ENCODE data around the gene SCNN1G. TPM values are rescaled to one million over a fixed set of nuclear protein-coding genes. Genes with fewer than 3 reads are reported as not detected.

The SCNN1G gene
- total RNA-seq, 1 experiment from 2014 or later = not detected

DNA sequence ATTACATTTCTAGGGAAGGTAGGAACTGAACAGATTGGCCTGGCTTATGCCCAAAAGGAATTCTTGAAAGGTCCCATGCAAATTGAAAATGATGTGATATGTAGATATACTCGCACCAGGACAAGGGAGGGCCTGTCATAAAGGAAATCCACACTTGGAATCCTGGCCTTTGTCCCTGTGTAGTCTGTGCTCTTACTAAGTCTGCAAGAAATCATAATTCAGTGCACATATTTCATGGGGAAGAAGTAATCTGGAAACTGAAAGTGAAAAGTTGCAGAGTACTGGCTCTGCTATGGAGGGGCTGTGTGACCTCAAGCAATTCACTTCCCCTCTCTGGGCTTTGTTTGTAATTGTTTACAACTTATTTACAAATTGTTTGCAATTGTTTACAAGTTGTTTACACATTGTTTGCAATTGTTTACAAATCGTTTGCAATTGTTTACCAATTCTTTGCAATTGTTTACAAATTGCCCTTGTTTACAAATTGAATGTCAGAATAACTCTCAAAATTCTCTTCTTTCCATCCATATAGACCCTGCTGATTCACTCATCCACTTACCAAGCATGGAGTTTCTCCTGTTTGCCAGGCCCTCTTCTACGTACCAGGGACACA, 12.9 kb downstream of the SCNN1G start:
- Histone ChIP-seq H3K9me2 (ENCODE audit: insufficient read depth) (no peaks in the 10 kb centered on the region), H3K9me3 (ENCODE audit: control insufficient read depth in 1 of 2, insufficient read depth in 1 of 2, low read depth in 1 of 2, low read length in 2 of 2) (no peaks in the 10 kb centered on the region), H3K4me1 (ENCODE audit: control insufficient read depth in 1 of 2, insufficient read depth in 2 of 2, low read length in 2 of 2) (no peaks in the 10 kb centered on the region), H3K27me3 (ENCODE audit: insufficient read depth, low read length) (peaks cover 42% of the 10 kb centered on the region), H2AFZ (ENCODE audit: low read depth, low read length, poor library complexity, severe bottlenecking) (no peak overlapping the region), H3K79me2 (ENCODE audit: insufficient read depth, low read length) (no peaks in the 10 kb centered on the region), H3K4me3 (replicated peaks in 1 of 2; ENCODE audit: low read depth in 1 of 2, low read length in 2 of 2) (no peak overlapping the region), H3K27ac (ENCODE audit: low read depth, low read length) (no peak overlapping the region), H3K4me2 (ENCODE audit: low read length) (no peak overlapping the region), H3K36me3 (ENCODE audit: control insufficient read depth in 1 of 2, insufficient read depth in 2 of 2, low read length in 2 of 2) (no peaks in the 10 kb centered on the region), H3K9ac (ENCODE audit: low read length) (no peak overlapping the region), H4K20me1 (ENCODE audit: insufficient read depth) (no peaks in the 10 kb centered on the region)
- DNase-seq (ENCODE audit: low read depth, low spot score) (no peak), ATAC-seq (no peak)
- POLR2A ChIA-PET = no interaction called here
- RAD21 ChIA-PET (ENCODE audit: low non-redundant PET in 1 of 2, low total read pairs in 2 of 2, uncharacterized antibody in 2 of 2, unreplicated experiment in 2 of 2) = no interaction called here
- intact Hi-C loops (cut with micrococcal nuclease) = no loop called here
- BruUV-seq (replicated peaks) = no TSS peak
- CTCF ChIA-PET = no interaction called here
- TF ChIP-seq EZH2phosphoT487 (IDR thresholded peaks at IDR 0.05; ENCODE audit: borderline replicate concordance) (no peak), ELF1 (IDR thresholded peaks at IDR 0.05; ENCODE audit: borderline replicate concordance, low read depth) (no peak), CEBPB (IDR thresholded peaks at IDR 0.05; ENCODE audit: low read depth) (no peak), FOSL1 (IDR thresholded peaks at IDR 0.05; ENCODE audit: low read depth) (no peak), RAD21 (IDR thresholded peaks at IDR 0.05; ENCODE audit: low read depth) (no peak), SP1 (IDR thresholded peaks at IDR 0.05; ENCODE audit: low read depth) (no peak), EGR1 (IDR thresholded peaks at IDR 0.05; ENCODE audit: low read depth) (no peak), POLR2A (IDR thresholded peaks at IDR 0.05; ENCODE audit: borderline replicate concordance, extremely low read depth, insufficient read depth, insufficient read length) (no peak), ZNF274 (IDR thresholded peaks at IDR 0.05; ENCODE audit: low read depth, low read length) (no peak), TCF7L2 (IDR thresholded peaks at IDR 0.05; ENCODE audit: borderline replicate concordance, extremely low read depth, insufficient read depth, insufficient read length) (no peak), SRF (IDR thresholded peaks at IDR 0.05; ENCODE audit: low read depth) (no peak), SIN3A (IDR thresholded peaks at IDR 0.05; ENCODE audit: low read depth) (no peak), POLR2AphosphoS5 (IDR thresholded peaks at IDR 0.05; ENCODE audit: low read depth, low read length) (no peak), EZH2 (IDR thresholded peaks at IDR 0.05) (no peak), JUND (IDR thresholded peaks at IDR 0.05) (no peak)
- TF ChIP-seq, protein P1, sequence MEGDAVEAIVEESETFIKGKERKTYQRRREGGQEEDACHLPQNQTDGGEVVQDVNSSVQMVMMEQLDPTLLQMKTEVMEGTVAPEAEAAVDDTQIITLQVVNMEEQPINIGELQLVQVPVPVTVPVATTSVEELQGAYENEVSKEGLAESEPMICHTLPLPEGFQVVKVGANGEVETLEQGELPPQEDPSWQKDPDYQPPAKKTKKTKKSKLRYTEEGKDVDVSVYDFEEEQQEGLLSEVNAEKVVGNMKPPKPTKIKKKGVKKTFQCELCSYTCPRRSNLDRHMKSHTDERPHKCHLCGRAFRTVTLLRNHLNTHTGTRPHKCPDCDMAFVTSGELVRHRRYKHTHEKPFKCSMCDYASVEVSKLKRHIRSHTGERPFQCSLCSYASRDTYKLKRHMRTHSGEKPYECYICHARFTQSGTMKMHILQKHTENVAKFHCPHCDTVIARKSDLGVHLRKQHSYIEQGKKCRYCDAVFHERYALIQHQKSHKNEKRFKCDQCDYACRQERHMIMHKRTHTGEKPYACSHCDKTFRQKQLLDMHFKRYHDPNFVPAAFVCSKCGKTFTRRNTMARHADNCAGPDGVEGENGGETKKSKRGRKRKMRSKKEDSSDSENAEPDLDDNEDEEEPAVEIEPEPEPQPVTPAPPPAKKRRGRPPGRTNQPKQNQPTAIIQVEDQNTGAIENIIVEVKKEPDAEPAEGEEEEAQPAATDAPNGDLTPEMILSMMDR (IDR thresholded peaks at IDR 0.05 in 2 of 3, conservative IDR thresholded peaks at IDR 0.05 in 1 of 3; ENCODE audit: borderline replicate concordance in 1 of 3, insufficient read depth in 1 of 3, low read depth in 2 of 3, low read length in 2 of 3) = no peak
- TF ChIP-seq, protein P2, sequence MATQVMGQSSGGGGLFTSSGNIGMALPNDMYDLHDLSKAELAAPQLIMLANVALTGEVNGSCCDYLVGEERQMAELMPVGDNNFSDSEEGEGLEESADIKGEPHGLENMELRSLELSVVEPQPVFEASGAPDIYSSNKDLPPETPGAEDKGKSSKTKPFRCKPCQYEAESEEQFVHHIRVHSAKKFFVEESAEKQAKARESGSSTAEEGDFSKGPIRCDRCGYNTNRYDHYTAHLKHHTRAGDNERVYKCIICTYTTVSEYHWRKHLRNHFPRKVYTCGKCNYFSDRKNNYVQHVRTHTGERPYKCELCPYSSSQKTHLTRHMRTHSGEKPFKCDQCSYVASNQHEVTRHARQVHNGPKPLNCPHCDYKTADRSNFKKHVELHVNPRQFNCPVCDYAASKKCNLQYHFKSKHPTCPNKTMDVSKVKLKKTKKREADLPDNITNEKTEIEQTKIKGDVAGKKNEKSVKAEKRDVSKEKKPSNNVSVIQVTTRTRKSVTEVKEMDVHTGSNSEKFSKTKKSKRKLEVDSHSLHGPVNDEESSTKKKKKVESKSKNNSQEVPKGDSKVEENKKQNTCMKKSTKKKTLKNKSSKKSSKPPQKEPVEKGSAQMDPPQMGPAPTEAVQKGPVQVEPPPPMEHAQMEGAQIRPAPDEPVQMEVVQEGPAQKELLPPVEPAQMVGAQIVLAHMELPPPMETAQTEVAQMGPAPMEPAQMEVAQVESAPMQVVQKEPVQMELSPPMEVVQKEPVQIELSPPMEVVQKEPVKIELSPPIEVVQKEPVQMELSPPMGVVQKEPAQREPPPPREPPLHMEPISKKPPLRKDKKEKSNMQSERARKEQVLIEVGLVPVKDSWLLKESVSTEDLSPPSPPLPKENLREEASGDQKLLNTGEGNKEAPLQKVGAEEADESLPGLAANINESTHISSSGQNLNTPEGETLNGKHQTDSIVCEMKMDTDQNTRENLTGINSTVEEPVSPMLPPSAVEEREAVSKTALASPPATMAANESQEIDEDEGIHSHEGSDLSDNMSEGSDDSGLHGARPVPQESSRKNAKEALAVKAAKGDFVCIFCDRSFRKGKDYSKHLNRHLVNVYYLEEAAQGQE (IDR thresholded peaks at IDR 0.05; ENCODE audit: low read depth) = no peak
- TF ChIP-seq, protein P3, sequence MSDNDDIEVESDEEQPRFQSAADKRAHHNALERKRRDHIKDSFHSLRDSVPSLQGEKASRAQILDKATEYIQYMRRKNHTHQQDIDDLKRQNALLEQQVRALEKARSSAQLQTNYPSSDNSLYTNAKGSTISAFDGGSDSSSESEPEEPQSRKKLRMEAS (IDR thresholded peaks at IDR 0.05) = no peak
- TF ChIP-seq, protein P4, sequence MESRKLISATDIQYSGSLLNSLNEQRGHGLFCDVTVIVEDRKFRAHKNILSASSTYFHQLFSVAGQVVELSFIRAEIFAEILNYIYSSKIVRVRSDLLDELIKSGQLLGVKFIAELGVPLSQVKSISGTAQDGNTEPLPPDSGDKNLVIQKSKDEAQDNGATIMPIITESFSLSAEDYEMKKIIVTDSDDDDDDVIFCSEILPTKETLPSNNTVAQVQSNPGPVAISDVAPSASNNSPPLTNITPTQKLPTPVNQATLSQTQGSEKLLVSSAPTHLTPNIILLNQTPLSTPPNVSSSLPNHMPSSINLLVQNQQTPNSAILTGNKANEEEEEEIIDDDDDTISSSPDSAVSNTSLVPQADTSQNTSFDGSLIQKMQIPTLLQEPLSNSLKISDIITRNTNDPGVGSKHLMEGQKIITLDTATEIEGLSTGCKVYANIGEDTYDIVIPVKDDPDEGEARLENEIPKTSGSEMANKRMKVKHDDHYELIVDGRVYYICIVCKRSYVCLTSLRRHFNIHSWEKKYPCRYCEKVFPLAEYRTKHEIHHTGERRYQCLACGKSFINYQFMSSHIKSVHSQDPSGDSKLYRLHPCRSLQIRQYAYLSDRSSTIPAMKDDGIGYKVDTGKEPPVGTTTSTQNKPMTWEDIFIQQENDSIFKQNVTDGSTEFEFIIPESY (IDR thresholded peaks at IDR 0.05; ENCODE audit: extremely low read depth, insufficient replicate concordance, low read length) = no peak

Measured in HCT116 (cell line).